ENCODE measurements around the gene PRDX3.

- TF ChIP-seq, protein P1, sequence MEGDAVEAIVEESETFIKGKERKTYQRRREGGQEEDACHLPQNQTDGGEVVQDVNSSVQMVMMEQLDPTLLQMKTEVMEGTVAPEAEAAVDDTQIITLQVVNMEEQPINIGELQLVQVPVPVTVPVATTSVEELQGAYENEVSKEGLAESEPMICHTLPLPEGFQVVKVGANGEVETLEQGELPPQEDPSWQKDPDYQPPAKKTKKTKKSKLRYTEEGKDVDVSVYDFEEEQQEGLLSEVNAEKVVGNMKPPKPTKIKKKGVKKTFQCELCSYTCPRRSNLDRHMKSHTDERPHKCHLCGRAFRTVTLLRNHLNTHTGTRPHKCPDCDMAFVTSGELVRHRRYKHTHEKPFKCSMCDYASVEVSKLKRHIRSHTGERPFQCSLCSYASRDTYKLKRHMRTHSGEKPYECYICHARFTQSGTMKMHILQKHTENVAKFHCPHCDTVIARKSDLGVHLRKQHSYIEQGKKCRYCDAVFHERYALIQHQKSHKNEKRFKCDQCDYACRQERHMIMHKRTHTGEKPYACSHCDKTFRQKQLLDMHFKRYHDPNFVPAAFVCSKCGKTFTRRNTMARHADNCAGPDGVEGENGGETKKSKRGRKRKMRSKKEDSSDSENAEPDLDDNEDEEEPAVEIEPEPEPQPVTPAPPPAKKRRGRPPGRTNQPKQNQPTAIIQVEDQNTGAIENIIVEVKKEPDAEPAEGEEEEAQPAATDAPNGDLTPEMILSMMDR (IDR thresholded peaks at IDR 0.05; ENCODE audit: low read length), result no peak
- TF ChIP-seq EZH2 (optimal IDR thresholded peaks at IDR 0.05; ENCODE audit: low read depth, low read length), result no peak
Observed at GRCh38 chr10:119149157-119149556, 29.5 kb downstream of the PRDX3 start.

Measured in MM.1S (cell line).